Upper lobe of right lung (tissue), 1 donor: ENCODE measurements around the gene MOB1A. TPM values are rescaled to one million over a fixed set of nuclear protein-coding genes. Genes with fewer than 3 reads are reported as not detected.

ENCODE experiments used
- ATAC-seq: fragments of 200-7000 bp; cut with Tn5 transposase; one replicate; pipeline ENCODE4 v1.9.1; 2020; ENCODE audit warnings: mild to moderate bottlenecking, moderate library complexity
- DNase-seq: peaks from one replicate; pipeline ENCODE4 v3.0.0-alpha.2; 2020
- H3K27ac ChIP-seq: fragments of 200-600 bp; one replicate; pipeline ENCODE4 v1.8.0; 2022
- H3K27me3 ChIP-seq: fragments of 200-600 bp; one replicate; pipeline ENCODE4 v1.8.0; 2022; ENCODE audit warnings: mild to moderate bottlenecking
- H3K36me3 ChIP-seq: fragments of 200-600 bp; one replicate; pipeline ENCODE4 v1.8.0; 2022
- H3K4me1 ChIP-seq: fragments of 200-600 bp; one replicate; pipeline ENCODE4 v1.8.0; 2022
- H3K4me3 ChIP-seq: fragments of 200-600 bp; one replicate; pipeline ENCODE4 v1.8.0; 2022; ENCODE audit warnings: mild to moderate bottlenecking
- H3K9me3 ChIP-seq: fragments of 200-600 bp; one replicate; pipeline ENCODE4 v1.8.0; 2022
- intact Hi-C: fragments of 100-400 bp; cut with DNase I; formaldehyde crosslinking; loops from one replicate; pipeline ENCODE4 v1.11.0; 2022
- total RNA-seq: library from RNA; stranded (reverse); fragmentation: NEBNext Ultra II Directional; extraction: Animal tissue kit (Norgen Biotek cat#: 25700); gene quantifications from one replicate; pipeline ENCODE4 v1.2.1, GENCODE V29; 2021
- TF ChIP-seq, protein P1 (sequence below): fragments of 200-600 bp; IDR thresholded peaks from one replicate; pipeline ENCODE4 v1.8.0; 2022; ENCODE audit warnings: antibody characterized with exemption
- donor health status: DM: no; HTN: yes; CAD: no; lungs with severe emphysema.

The MOB1A gene
- total RNA-seq, 1 donor from 2014 or later: 120 TPM

DNA sequence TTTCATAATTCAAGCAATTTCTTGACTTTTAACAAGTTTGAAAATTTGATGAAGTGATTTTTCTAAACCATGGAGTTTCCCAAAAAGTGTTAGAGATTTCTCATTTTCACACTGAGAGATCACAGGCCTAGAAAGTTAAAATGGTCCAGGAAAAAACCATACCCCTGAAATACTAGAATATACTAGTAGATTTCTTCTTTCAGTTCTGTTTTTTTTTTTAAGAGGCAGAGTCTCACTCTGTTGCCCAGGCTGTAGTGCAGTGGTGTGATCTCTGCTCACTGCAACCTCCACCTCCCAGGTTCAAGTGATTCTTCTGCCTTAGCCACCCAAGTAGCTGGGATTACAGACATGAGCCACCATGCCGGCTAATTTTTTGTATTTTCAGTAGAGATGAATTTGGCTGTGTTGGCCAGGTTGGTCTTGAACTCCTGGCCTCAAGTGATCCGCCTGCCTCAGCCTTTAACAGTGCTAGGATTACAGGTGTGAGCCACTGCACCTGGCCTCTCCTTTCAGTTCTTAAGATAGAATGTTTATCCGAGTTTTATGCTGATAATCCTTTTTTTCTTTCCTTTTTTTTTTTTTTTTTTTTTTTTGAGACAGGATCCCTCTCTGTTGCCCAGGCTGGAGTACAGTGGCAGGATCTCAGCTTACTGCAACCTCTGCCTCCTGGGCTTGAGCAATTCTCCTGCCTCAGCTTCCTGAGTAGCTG, 34.2 kb upstream of the MOB1A start:
- peaks cover 92% of the 10 kb centered on the region for H3K36me3 ChIP-seq

DNA sequence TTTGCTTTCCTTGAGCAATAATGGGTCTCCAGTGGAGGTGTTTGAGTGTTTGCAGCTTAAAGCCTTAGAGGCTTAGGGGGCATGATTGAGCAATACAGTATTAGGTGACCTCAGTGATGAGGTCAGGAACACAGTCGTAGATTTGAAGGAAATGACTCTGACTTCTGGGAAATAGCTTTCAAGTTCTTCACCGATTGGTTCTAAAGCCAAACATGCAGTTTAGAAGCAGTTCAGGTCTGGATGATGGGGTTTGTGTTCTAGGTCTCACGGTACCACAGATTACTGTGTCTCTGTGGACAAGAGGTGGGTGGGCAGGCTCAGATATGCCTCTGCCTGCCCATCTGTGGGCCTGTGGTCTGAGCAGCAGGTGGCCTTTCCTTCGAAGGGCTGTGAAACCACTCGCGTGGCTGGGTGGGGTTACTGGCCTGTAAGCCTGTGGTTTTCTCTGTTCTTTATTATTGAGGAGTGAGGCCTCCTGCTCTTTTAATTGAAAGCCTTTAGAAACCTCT, 27.6 kb upstream of the MOB1A start:
- Histone ChIP-seq H3K4me3 (no peak overlapping the region), H3K27me3 (no peaks in the 10 kb centered on the region), H3K4me1 (peaks cover 18% of the 10 kb centered on the region), H3K36me3 (peaks cover 41% of the 10 kb centered on the region), H3K27ac (peak overlapping the region; percentile 73), H3K9me3 (no peaks in the 10 kb centered on the region)
- ATAC-seq: peak; percentile 79
- intact Hi-C loops: no loop called here
- TF ChIP-seq, protein P1, sequence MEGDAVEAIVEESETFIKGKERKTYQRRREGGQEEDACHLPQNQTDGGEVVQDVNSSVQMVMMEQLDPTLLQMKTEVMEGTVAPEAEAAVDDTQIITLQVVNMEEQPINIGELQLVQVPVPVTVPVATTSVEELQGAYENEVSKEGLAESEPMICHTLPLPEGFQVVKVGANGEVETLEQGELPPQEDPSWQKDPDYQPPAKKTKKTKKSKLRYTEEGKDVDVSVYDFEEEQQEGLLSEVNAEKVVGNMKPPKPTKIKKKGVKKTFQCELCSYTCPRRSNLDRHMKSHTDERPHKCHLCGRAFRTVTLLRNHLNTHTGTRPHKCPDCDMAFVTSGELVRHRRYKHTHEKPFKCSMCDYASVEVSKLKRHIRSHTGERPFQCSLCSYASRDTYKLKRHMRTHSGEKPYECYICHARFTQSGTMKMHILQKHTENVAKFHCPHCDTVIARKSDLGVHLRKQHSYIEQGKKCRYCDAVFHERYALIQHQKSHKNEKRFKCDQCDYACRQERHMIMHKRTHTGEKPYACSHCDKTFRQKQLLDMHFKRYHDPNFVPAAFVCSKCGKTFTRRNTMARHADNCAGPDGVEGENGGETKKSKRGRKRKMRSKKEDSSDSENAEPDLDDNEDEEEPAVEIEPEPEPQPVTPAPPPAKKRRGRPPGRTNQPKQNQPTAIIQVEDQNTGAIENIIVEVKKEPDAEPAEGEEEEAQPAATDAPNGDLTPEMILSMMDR: no peak
- DNase-seq: no peak

More for the DNA sequence above, 34.2 kb upstream of the MOB1A start:
- H3K4me1 ChIP-seq: no peaks in the 10 kb centered on the region
- H3K27ac ChIP-seq: no peak overlapping the region
- intact Hi-C loops: no loop called here
- no peaks in the 10 kb centered on the region for H3K27me3 ChIP-seq
- no peak for DNase-seq
- ATAC-seq: no peak
- no peak overlapping the region for H3K4me3 ChIP-seq
- TF ChIP-seq, protein P1: no peak
- H3K9me3 ChIP-seq: no peaks in the 10 kb centered on the region

DNA sequence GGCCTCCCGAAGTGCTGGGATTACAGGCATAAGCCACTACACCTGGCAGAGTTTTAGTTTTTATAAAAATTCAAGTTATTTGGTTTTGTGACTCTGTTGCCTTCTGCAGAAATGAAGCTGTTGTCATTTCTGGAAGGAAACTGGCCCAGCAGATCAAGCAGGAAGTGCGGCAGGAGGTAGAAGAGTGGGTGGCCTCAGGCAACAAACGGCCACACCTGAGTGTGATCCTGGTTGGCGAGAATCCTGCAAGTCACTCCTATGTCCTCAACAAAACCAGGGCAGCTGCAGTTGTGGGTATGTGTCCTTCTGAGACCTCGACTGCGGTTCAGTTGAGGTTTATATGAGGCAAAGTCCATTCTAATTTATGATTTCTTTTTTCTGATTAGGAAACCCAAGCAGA, 26.9 kb upstream of the MOB1A start:
- ATAC-seq: peak; percentile 74
- peaks cover 18% of the 10 kb centered on the region for H3K4me1 ChIP-seq

DNA sequence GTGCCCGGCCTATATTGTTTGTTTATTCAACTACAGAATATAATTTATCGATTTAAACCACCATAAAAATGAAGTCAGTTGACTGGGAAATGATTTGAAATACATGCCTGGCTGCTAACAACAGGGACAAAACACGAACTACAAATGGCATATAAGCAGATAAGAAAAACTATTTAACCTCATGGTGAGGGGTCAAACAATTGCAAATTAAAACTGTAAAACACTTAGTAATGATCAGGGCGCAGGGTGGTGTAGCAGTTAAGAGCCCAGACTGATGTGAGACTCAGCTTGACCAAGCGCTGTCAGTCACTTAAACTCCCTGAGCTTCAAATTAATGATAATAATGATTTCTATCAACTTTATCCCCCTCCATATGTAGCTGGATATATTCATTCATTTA, 26.4 kb upstream of the MOB1A start:
- TF ChIP-seq, protein P1: no peak
- Histone ChIP-seq H3K4me1 (peaks cover 20% of the 10 kb centered on the region), H3K27ac (peak overlapping the region; percentile 73), H3K4me3 (no peak overlapping the region), H3K36me3 (peaks cover 31% of the 10 kb centered on the region), H3K27me3 (no peaks in the 10 kb centered on the region), H3K9me3 (no peaks in the 10 kb centered on the region)
- no peak for DNase-seq
- ATAC-seq: no peak
- intact Hi-C loops: no loop called here

More for the DNA sequence above, 26.9 kb upstream of the MOB1A start:
- Histone ChIP-seq H3K9me3 (no peaks in the 10 kb centered on the region), H3K27me3 (no peaks in the 10 kb centered on the region), H3K27ac (peak overlapping the region; percentile 73), H3K36me3 (peaks cover 36% of the 10 kb centered on the region), H3K4me3 (no peak overlapping the region)
- no peak for DNase-seq
- TF ChIP-seq, protein P1: no peak
- intact Hi-C loops: no loop called here

DNA sequence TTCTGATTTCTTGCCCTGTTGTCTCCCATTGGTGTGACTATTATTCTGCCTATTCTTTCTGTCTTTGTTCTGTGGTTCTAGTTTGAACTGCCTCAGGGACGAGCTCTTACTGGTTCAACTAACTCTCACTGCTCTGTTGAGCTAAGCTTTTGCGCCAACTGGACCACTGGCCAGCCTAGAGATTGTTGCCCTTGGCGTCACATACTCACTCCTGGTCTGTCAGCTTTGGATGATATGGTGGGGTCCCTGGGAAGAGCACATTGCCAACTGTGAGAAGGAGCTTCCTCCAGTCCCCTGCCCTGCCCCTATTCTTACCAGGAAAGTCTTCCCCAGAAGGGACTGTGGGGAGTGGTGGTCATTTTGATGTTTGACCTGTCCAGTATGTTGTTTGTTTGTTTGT, 25.8 kb upstream of the MOB1A start:
- H3K36me3 ChIP-seq: peaks cover 24% of the 10 kb centered on the region
- no peak overlapping the region for H3K27ac ChIP-seq
- H3K4me1 ChIP-seq: peaks cover 27% of the 10 kb centered on the region
- TF ChIP-seq, protein P1: no peak
- ATAC-seq: no peak
- no peak for DNase-seq
- intact Hi-C loops: no loop called here
- H3K27me3 ChIP-seq: no peaks in the 10 kb centered on the region
- H3K4me3 ChIP-seq: no peak overlapping the region
- H3K9me3 ChIP-seq: no peaks in the 10 kb centered on the region
